ENCODE results near the gene CSF3R. TPM values are rescaled to one million over a fixed set of nuclear protein-coding genes. Genes with fewer than 3 reads are reported as not detected.

CSF3R gene
- total and polyA plus RNA-seq, 2 donors from 2014 or later, result 1.4 to 13.3 TPM

GRCh38 chr1:36453600-36454388, 28.9 kb downstream of the CSF3R start:
- DNase-seq (no peak), FAIRE-seq (no peak)
- no peak overlapping the region for H3K9ac ChIP-seq (ENCODE audit: low read length in 3 of 3)
- TF ChIP-seq CTCF (IDR thresholded peaks at IDR 0.05; ENCODE audit: borderline replicate concordance, extremely low read depth, insufficient read depth), result no peak
- H3K36me3 ChIP-seq (ENCODE audit: control insufficient read depth in 2 of 3, insufficient read depth in 3 of 3, low read length in 3 of 3), result peaks cover 6 to 30% (median 22%) of the 10 kb centered on the region in 3 donors
- peaks cover 0 to 2% (median 0%) of the 10 kb centered on the region in 3 donors for H3K4me1 ChIP-seq (ENCODE audit: control insufficient read depth in 2 of 3, insufficient read depth in 2 of 3, low read depth in 1 of 3, low read length in 3 of 3)
- intact Hi-C loops (cut with DNase I), result no loop called here
- H3K27ac ChIP-seq (ENCODE audit: low read depth in 2 of 2, low read length in 2 of 2), result no peak overlapping the region
- no peaks in the 10 kb centered on the region for H3K27me3 ChIP-seq (ENCODE audit: control insufficient read depth, insufficient read depth, low read length)
- no peaks in the 10 kb centered on the region for H3K9me3 ChIP-seq (ENCODE audit: control insufficient read depth in 2 of 3, insufficient read depth in 1 of 3, low read length in 3 of 3)
- no peak overlapping the region for H3K4me3 ChIP-seq (ENCODE audit: low read length in 3 of 3)

GRCh38 chr1:36453051-36453450, 29.7 kb downstream of the CSF3R start:
- Histone ChIP-seq H3K27me3 (ENCODE audit: control insufficient read depth, insufficient read depth, low read length) (no peaks in the 10 kb centered on the region), H3K27ac (ENCODE audit: low read depth in 2 of 2, low read length in 2 of 2) (no peak overlapping the region), H3K4me1 (ENCODE audit: control insufficient read depth in 2 of 3, insufficient read depth in 2 of 3, low read depth in 1 of 3, low read length in 3 of 3) (peaks cover 0 to 2% (median 0%) of the 10 kb centered on the region in 3 donors), H3K9ac (ENCODE audit: low read length in 3 of 3) (no peak overlapping the region), H3K36me3 (ENCODE audit: control insufficient read depth in 2 of 3, insufficient read depth in 3 of 3, low read length in 3 of 3) (peaks cover 6 to 30% (median 21%) of the 10 kb centered on the region in 3 donors), H3K9me3 (ENCODE audit: control insufficient read depth in 2 of 3, insufficient read depth in 1 of 3, low read length in 3 of 3) (no peaks in the 10 kb centered on the region), H3K4me3 (ENCODE audit: low read length in 3 of 3) (no peak overlapping the region)
- intact Hi-C loops (cut with DNase I), result no loop called here
- FAIRE-seq (no peak), DNase-seq (no peak)
- TF ChIP-seq CTCF (IDR thresholded peaks at IDR 0.05; ENCODE audit: borderline replicate concordance, extremely low read depth, insufficient read depth), result no peak

GRCh38 chr1:36450919-36451305, 31.8 kb downstream of the CSF3R start:
- Histone ChIP-seq H3K27ac (ENCODE audit: low read depth in 2 of 2, low read length in 2 of 2) (peak overlapping the region; percentile 97 to 99), H3K36me3 (ENCODE audit: control insufficient read depth in 2 of 3, insufficient read depth in 3 of 3, low read length in 3 of 3) (peaks cover 2 to 15% (median 9%) of the 10 kb centered on the region in 3 donors), H3K27me3 (ENCODE audit: control insufficient read depth, insufficient read depth, low read length) (no peaks in the 10 kb centered on the region), H3K4me1 (ENCODE audit: control insufficient read depth in 2 of 3, insufficient read depth in 2 of 3, low read depth in 1 of 3, low read length in 3 of 3) (peaks cover 0 to 2% (median 0%) of the 10 kb centered on the region in 3 donors), H3K4me3 (ENCODE audit: low read length in 3 of 3) (peak overlapping the region; percentile 74 to 88 (median 87)), H3K9ac (ENCODE audit: low read length in 3 of 3) (peak overlapping the region; percentile 27 to 98 (median 66)), H3K9me3 (ENCODE audit: control insufficient read depth in 2 of 3, insufficient read depth in 1 of 3, low read length in 3 of 3) (no peaks in the 10 kb centered on the region)
- TF ChIP-seq CTCF (IDR thresholded peaks at IDR 0.05; ENCODE audit: borderline replicate concordance, extremely low read depth, insufficient read depth), result no peak
- FAIRE-seq (no peak), DNase-seq (no peak)
- intact Hi-C loops (cut with DNase I), result no loop called here

Data from kidney (tissue), 14 donors.